22Rv1 (cell line): ENCODE data around the gene ZNF513.

Experiments used
- H3K27ac ChIP-seq: fragments of 450-650 bp; 2 replicates; pipeline ENCODE4 v1.5.1; 2017
- ZFX ChIP-seq: fragments of 450-650 bp; IDR thresholded peaks from 2 replicates; pipeline ENCODE4 v1.6.1; 2017; ENCODE audit warnings: antibody characterized with exemption, borderline replicate concordance
- TF ChIP-seq, protein P1 (sequence below): fragments of 450-650 bp; IDR thresholded peaks from 2 replicates; pipeline ENCODE4 v1.5.1; 2017; ENCODE audit warnings: mild to moderate bottlenecking

Gene ZNF513

GRCh38 chr2:27351802-27352598, 28.5 kb downstream of the ZNF513 start:
- no peak overlapping the region for H3K27ac ChIP-seq
- TF ChIP-seq, protein P1, sequence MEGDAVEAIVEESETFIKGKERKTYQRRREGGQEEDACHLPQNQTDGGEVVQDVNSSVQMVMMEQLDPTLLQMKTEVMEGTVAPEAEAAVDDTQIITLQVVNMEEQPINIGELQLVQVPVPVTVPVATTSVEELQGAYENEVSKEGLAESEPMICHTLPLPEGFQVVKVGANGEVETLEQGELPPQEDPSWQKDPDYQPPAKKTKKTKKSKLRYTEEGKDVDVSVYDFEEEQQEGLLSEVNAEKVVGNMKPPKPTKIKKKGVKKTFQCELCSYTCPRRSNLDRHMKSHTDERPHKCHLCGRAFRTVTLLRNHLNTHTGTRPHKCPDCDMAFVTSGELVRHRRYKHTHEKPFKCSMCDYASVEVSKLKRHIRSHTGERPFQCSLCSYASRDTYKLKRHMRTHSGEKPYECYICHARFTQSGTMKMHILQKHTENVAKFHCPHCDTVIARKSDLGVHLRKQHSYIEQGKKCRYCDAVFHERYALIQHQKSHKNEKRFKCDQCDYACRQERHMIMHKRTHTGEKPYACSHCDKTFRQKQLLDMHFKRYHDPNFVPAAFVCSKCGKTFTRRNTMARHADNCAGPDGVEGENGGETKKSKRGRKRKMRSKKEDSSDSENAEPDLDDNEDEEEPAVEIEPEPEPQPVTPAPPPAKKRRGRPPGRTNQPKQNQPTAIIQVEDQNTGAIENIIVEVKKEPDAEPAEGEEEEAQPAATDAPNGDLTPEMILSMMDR = no peak
- no peak for TF ChIP-seq ZFX

- no peak overlapping the region for H3K27ac ChIP-seq
Measured at GRCh38 chr2:27350106-27350693, 30.3 kb downstream of the ZNF513 start.

GRCh38 chr2:27347641-27348040, 32.9 kb downstream of the ZNF513 start:
- no peak overlapping the region for H3K27ac ChIP-seq
- TF ChIP-seq, protein P1 = no peak

More at GRCh38 chr2:27350106-27350693, 30.3 kb downstream of the ZNF513 start:
- TF ChIP-seq, protein P1 = no peak
- no peak for TF ChIP-seq ZFX

GRCh38 chr2:27336173-27336572, 44.4 kb downstream of the ZNF513 start:
- H3K27ac ChIP-seq = no peak overlapping the region
- TF ChIP-seq, protein P1 = no peak
- no peak for TF ChIP-seq ZFX

GRCh38 chr2:27335311-27335710, 45.2 kb downstream of the ZNF513 start:
- TF ChIP-seq, protein P1 = no peak
- TF ChIP-seq ZFX = no peak
- H3K27ac ChIP-seq = no peak overlapping the region
